Thyroid gland (tissue), 4 donors: Measurements from ENCODE around the gene PARD3B. TPM values are rescaled to one million over a fixed set of nuclear protein-coding genes. Genes with fewer than 3 reads are reported as not detected.

Experiments used
- DNase-seq, 2 donors: peaks; one replicate each; pipeline ENCODE4 v3.0.0-alpha.2; 2019
- H3K27ac ChIP-seq, 3 donors: fragments of 200-600 bp; sonication (generic); 1 replicate in 2 of 3; 2 replicates in 1 of 3; pipeline ENCODE4 v1.5.1; 2016 to 2019; ENCODE audit warnings: mild to moderate bottlenecking in 1 of 3, moderate library complexity in 1 of 3
- H3K27me3 ChIP-seq: fragments of 200-600 bp; sonication (generic); one replicate; pipeline ENCODE4 v1.5.1; 2019
- H3K36me3 ChIP-seq, 2 donors: fragments of 200-600 bp; sonication (generic); one replicate each; pipeline ENCODE4 v1.5.1; 2016 to 2019
- H3K4me1 ChIP-seq, 2 donors: fragments of 200-600 bp; sonication (generic); one replicate each; pipeline ENCODE4 v1.5.1; 2017 to 2019
- H3K4me3 ChIP-seq, 3 donors: fragments of 200-600 bp; sonication (generic); replicated peaks in 1 of 3; 1 replicate in 2 of 3; 2 replicates in 1 of 3; pipeline ENCODE4 v1.5.1; 2016; ENCODE audit warnings: mild to moderate bottlenecking in 1 of 3
- H3K9me3 ChIP-seq: fragments of 200-600 bp; sonication (generic); one replicate; pipeline ENCODE4 v1.5.1; 2017
- POLR2A ChIP-seq, 2 donors: fragments of 450-650 bp; IDR thresholded peaks; one replicate each; pipeline ENCODE4 v1.6.1; 2017; ENCODE audit warnings: antibody characterized with exemption in 2 of 2, mild to moderate bottlenecking in 2 of 2, moderate library complexity in 1 of 2
- WGBS, 2 donors: methylation state at CpG; one replicate each; pipeline ENCODE4 v1.1.5; 2017; 5-methylcytosine and 5-hydroxymethylcytosine counted together
- intact Hi-C: fragments of 100-400 bp; cut with DNase I; formaldehyde crosslinking; loops from one replicate; pipeline ENCODE4 v1.15.1; 2023
- total RNA-seq, 4 donors: library from RNA; depleted of rRNA; stranded (reverse); fragments of >200 nt; gene quantifications; one replicate each; pipeline ENCODE4 v1.2.3, GENCODE V29; 2016
- TF ChIP-seq, protein P1 (sequence below), 6 experiments: fragments of 200-600 bp in 3 of 6; fragments of 450-650 bp in 3 of 6; sonication (generic) in 3 of 6; IDR thresholded peaks; one replicate each; pipeline ENCODE4 v1.5.1; 2016 to 2019; ENCODE audit warnings: antibody characterized with exemption in 6 of 6, mild to moderate bottlenecking in 2 of 6, inconsistent platforms in 1 of 6, moderate library complexity in 1 of 6

The PARD3B gene
- total RNA-seq, 4 donors from 2014 or later: 27.0 to 43.4 (median 34.6) TPM

DNA sequence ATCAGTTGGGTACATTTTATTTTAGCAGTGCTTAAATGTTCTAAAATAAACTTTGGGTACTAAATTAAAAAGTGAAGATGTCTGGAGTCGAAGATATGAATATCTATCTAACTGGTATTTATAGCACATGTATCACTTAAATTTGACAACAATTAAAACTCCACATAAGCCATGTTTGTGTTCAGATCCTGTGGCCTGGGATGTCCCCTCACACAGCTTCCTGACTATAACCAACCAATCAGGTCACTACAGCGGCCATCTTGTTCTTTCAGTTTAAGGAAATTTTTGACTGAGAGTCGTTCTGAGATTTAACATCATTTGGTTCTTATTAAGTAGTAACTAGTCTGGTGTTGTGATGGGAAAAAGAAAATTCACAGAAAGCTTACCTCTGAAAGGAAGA, 966.4 kb downstream of the PARD3B start:
- no peaks in the 10 kb centered on the region for H3K4me1 ChIP-seq
- no peak for DNase-seq
- 83 to 91% methylated on average over 3 of the region's 3 CpGs for WGBS, 2 donors
- no peaks in the 10 kb centered on the region for H3K9me3 ChIP-seq
- no peaks in the 10 kb centered on the region for H3K36me3 ChIP-seq
- no peaks in the 10 kb centered on the region for H3K27me3 ChIP-seq
- no peak overlapping the region for H3K27ac ChIP-seq
- no peak overlapping the region for H3K4me3 ChIP-seq
- intact Hi-C loops: no loop called here
- TF ChIP-seq, protein P1, sequence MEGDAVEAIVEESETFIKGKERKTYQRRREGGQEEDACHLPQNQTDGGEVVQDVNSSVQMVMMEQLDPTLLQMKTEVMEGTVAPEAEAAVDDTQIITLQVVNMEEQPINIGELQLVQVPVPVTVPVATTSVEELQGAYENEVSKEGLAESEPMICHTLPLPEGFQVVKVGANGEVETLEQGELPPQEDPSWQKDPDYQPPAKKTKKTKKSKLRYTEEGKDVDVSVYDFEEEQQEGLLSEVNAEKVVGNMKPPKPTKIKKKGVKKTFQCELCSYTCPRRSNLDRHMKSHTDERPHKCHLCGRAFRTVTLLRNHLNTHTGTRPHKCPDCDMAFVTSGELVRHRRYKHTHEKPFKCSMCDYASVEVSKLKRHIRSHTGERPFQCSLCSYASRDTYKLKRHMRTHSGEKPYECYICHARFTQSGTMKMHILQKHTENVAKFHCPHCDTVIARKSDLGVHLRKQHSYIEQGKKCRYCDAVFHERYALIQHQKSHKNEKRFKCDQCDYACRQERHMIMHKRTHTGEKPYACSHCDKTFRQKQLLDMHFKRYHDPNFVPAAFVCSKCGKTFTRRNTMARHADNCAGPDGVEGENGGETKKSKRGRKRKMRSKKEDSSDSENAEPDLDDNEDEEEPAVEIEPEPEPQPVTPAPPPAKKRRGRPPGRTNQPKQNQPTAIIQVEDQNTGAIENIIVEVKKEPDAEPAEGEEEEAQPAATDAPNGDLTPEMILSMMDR (IDR thresholded peaks at IDR 0.05): no peak
- no peak for TF ChIP-seq POLR2A (IDR thresholded peaks at IDR 0.05)

- no peak overlapping the region for H3K4me3 ChIP-seq
- WGBS, 2 donors: 88 to 90% methylated on average over 4 of the region's 4 CpGs
- DNase-seq: no peak
- H3K27me3 ChIP-seq: no peaks in the 10 kb centered on the region
- TF ChIP-seq, protein P1 (IDR thresholded peaks at IDR 0.05): no peak
- TF ChIP-seq POLR2A (IDR thresholded peaks at IDR 0.05): no peak
- intact Hi-C loops: no loop called here
- H3K4me1 ChIP-seq: no peaks in the 10 kb centered on the region
- no peaks in the 10 kb centered on the region for H3K9me3 ChIP-seq
- no peak overlapping the region for H3K27ac ChIP-seq
- H3K36me3 ChIP-seq: no peaks in the 10 kb centered on the region
These were observed 975.0 kb downstream of the PARD3B start for GRCh38 chr2:205520311-205520710.

GRCh38 chr2:205524656-205525055, 979.4 kb downstream of the PARD3B start:
- H3K36me3 ChIP-seq: no peaks in the 10 kb centered on the region
- H3K4me1 ChIP-seq: no peaks in the 10 kb centered on the region
- H3K27ac ChIP-seq: no peak overlapping the region
- intact Hi-C loops: no loop called here
- no peaks in the 10 kb centered on the region for H3K9me3 ChIP-seq
- TF ChIP-seq, protein P1 (IDR thresholded peaks at IDR 0.05): no peak
- TF ChIP-seq POLR2A (IDR thresholded peaks at IDR 0.05): no peak
- WGBS, 2 donors: 94 to 95% methylated on average over 3 of the region's 3 CpGs
- no peaks in the 10 kb centered on the region for H3K27me3 ChIP-seq
- DNase-seq: no peak
- no peak overlapping the region for H3K4me3 ChIP-seq

DNA sequence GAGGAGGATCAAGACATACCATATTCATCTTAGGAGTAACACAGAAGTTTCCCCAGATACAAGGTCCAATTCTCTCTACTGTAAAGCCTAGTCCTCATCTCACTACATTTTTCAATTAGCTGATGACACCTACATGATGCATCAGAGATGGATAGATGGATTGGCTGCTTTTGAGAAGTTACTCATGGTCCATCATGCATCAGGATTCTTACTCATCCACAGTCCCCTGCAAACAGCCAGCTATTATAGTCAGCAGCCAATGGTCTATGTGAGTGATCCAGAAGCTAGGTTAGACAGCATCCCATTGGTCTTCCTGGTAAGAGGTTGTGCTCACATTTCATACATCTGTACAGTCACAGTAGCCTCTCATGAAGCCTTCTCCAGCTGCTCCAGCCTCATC, 982.5 kb downstream of the PARD3B start:
- Histone ChIP-seq H3K4me3 (no peak overlapping the region), H3K9me3 (no peaks in the 10 kb centered on the region), H3K4me1 (no peaks in the 10 kb centered on the region), H3K36me3 (no peaks in the 10 kb centered on the region), H3K27ac (no peak overlapping the region), H3K27me3 (no peaks in the 10 kb centered on the region)
- DNase-seq: no peak
- intact Hi-C loops: no loop called here
- TF ChIP-seq, protein P1 (IDR thresholded peaks at IDR 0.05): no peak
- no peak for TF ChIP-seq POLR2A (IDR thresholded peaks at IDR 0.05)

GRCh38 chr2:205531072-205531471, 985.8 kb downstream of the PARD3B start:
- intact Hi-C loops: no loop called here

More at GRCh38 chr2:205531072-205531471, 985.8 kb downstream of the PARD3B start:
- H3K27ac ChIP-seq: no peak overlapping the region
- TF ChIP-seq, protein P1 (IDR thresholded peaks at IDR 0.05): no peak
- TF ChIP-seq POLR2A (IDR thresholded peaks at IDR 0.05): no peak
- H3K4me3 ChIP-seq: no peak overlapping the region
- H3K9me3 ChIP-seq: no peaks in the 10 kb centered on the region
- no peaks in the 10 kb centered on the region for H3K27me3 ChIP-seq
- DNase-seq: no peak
- WGBS, 2 donors: 82 to 84% methylated on average over 2 of the region's 2 CpGs
- no peaks in the 10 kb centered on the region for H3K36me3 ChIP-seq
- no peaks in the 10 kb centered on the region for H3K4me1 ChIP-seq
